NT2/D1 (cell line): ENCODE measurements around the gene C6orf62.
"Not testable (repeated sequence)": the region's sequence is repeated elsewhere in the genome, so short reads cannot be mapped to it uniquely, and the experiment has no call there.

ENCODE experiments used
- DNase-seq: peaks from one replicate; pipeline ENCODE4 v3.0.0-alpha.2; 2011; ENCODE audit warnings: low read depth, low spot score
- H3K27me3 ChIP-seq: 2 replicates; pipeline ENCODE4 v1.6.0; 2011; ENCODE audit warnings: mild to moderate bottlenecking; ENCODE audit not compliant: insufficient read length, insufficient read depth
- H3K36me3 ChIP-seq: 2 replicates; pipeline ENCODE4 v1.6.1; 2011; ENCODE audit warnings: mild to moderate bottlenecking, low read length, mixed read lengths; ENCODE audit not compliant: insufficient read depth, insufficient read length
- H3K4me1 ChIP-seq: 2 replicates; pipeline ENCODE4 v1.5.1; 2011; ENCODE audit not compliant: insufficient read depth, insufficient read length
- H3K4me3 ChIP-seq: 2 replicates; pipeline ENCODE4 v1.5.1; 2011; ENCODE audit warnings: low read depth; ENCODE audit not compliant: insufficient read length
- H3K9ac ChIP-seq: 2 replicates; pipeline ENCODE4 v1.6.0; 2011; ENCODE audit warnings: low read depth; ENCODE audit not compliant: insufficient read length
- H3K9me3 ChIP-seq: 2 replicates; pipeline ENCODE4 v1.5.1; 2011; ENCODE audit warnings: mild to moderate bottlenecking, low read length; ENCODE audit not compliant: insufficient read depth
- SUZ12 ChIP-seq: IDR thresholded peaks from 2 replicates; pipeline ENCODE4 v1.6.1; 2011; ENCODE audit not compliant: insufficient read length, insufficient read depth; ENCODE audit errors: extremely low read depth
- YY1 ChIP-seq: IDR thresholded peaks from 2 replicates; pipeline ENCODE4 v1.6.1; 2011; ENCODE audit not compliant: insufficient read length, insufficient read depth
- ZNF274 ChIP-seq: IDR thresholded peaks from 2 replicates; pipeline ENCODE4 v1.6.1; 2011; ENCODE audit warnings: mild to moderate bottlenecking, low read depth, low read length

Gene C6orf62

GRCh38 chr6:24752503-24752902, 33.5 kb upstream of the C6orf62 start:
- Histone ChIP-seq H3K4me1 (no peaks in the 10 kb centered on the region), H3K27me3 (no peaks in the 10 kb centered on the region), H3K9ac (no peak overlapping the region), H3K9me3 (no peaks in the 10 kb centered on the region), H3K4me3 (no peak overlapping the region), H3K36me3 (no peaks in the 10 kb centered on the region)
- TF ChIP-seq SUZ12: no peak
- no peak for TF ChIP-seq ZNF274
- no peak for TF ChIP-seq YY1
- DNase-seq: no peak

GRCh38 chr6:24750878-24751277, 31.9 kb upstream of the C6orf62 start:
- not testable (repeated sequence) for H3K27me3 ChIP-seq, DNase-seq, H3K4me1 ChIP-seq, H3K36me3 ChIP-seq, H3K9me3 ChIP-seq, H3K4me3 ChIP-seq, H3K9ac ChIP-seq

GRCh38 chr6:24749297-24749696, 30.3 kb upstream of the C6orf62 start:
- Histone ChIP-seq H3K4me3 (no peak overlapping the region), H3K4me1 (no peaks in the 10 kb centered on the region), H3K9me3 (no peaks in the 10 kb centered on the region), H3K9ac (no peak overlapping the region), H3K36me3 (no peaks in the 10 kb centered on the region), H3K27me3 (no peaks in the 10 kb centered on the region)
- no peak for TF ChIP-seq SUZ12
- TF ChIP-seq YY1: no peak
- TF ChIP-seq ZNF274: no peak
- DNase-seq: no peak

GRCh38 chr6:24744911-24745310, 26.0 kb upstream of the C6orf62 start:
- no peaks in the 10 kb centered on the region for H3K36me3 ChIP-seq
- no peak overlapping the region for H3K4me3 ChIP-seq
- TF ChIP-seq SUZ12: no peak
- no peak for TF ChIP-seq YY1
- no peak for TF ChIP-seq ZNF274
- DNase-seq: no peak
- no peak overlapping the region for H3K9ac ChIP-seq
- no peaks in the 10 kb centered on the region for H3K9me3 ChIP-seq
- no peaks in the 10 kb centered on the region for H3K27me3 ChIP-seq
- no peaks in the 10 kb centered on the region for H3K4me1 ChIP-seq

- Histone ChIP-seq H3K36me3 (no peaks in the 10 kb centered on the region), H3K9me3 (no peaks in the 10 kb centered on the region), H3K4me3 (no peak overlapping the region), H3K27me3 (no peaks in the 10 kb centered on the region), H3K9ac (no peak overlapping the region), H3K4me1 (no peaks in the 10 kb centered on the region)
- no peak for DNase-seq
- no peak for TF ChIP-seq ZNF274
- TF ChIP-seq SUZ12: no peak
- TF ChIP-seq YY1: no peak
These were observed 25.0 kb upstream of the C6orf62 start for GRCh38 chr6:24743944-24744335.

GRCh38 chr6:24743265-24743943, 24.4 kb upstream of the C6orf62 start:
- no peaks in the 10 kb centered on the region for H3K9me3 ChIP-seq
- TF ChIP-seq SUZ12 (no peak), YY1 (no peak), ZNF274 (no peak)
- DNase-seq: no peak
- no peaks in the 10 kb centered on the region for H3K4me1 ChIP-seq
- H3K36me3 ChIP-seq: no peaks in the 10 kb centered on the region
- H3K9ac ChIP-seq: no peak overlapping the region
- no peak overlapping the region for H3K4me3 ChIP-seq
- H3K27me3 ChIP-seq: no peaks in the 10 kb centered on the region

- Histone ChIP-seq H3K9ac (no peak overlapping the region), H3K27me3 (no peaks in the 10 kb centered on the region), H3K36me3 (no peaks in the 10 kb centered on the region), H3K9me3 (no peaks in the 10 kb centered on the region), H3K4me1 (no peaks in the 10 kb centered on the region), H3K4me3 (no peak overlapping the region)
- no peak for TF ChIP-seq SUZ12
- no peak for TF ChIP-seq YY1
- TF ChIP-seq ZNF274: no peak
- no peak for DNase-seq
These were observed 23.3 kb upstream of the C6orf62 start for GRCh38 chr6:24742216-24742738.
